Amniotic epithelial cell (primary cell): ENCODE results near the gene PLEKHB1.

Experiments
- DNase-seq: peaks from one replicate; pipeline ENCODE4 v3.0.0-alpha.2; 2010; ENCODE audit warnings: low read depth

The PLEKHB1 gene

DNA sequence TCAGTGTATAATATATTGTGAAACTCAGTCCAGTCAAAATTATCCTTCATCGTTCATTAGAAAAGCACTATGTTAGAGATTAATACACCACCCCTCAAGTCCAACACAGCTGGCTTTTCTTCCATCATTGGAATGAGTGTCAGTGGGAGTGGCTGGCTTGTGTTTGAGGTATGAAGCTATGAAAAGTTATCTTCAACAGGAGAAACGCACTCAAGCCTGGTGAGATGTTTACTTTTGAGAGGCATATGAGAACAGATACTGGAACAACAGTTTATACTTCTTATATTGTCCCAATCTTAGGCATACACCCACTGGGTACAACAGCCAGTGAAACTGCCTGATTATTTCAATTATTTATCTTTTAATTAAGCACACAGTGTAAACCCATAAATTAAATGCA lies 34.3 kb downstream of the PLEKHB1 start:
- DNase-seq = peak; percentile 35

DNA sequence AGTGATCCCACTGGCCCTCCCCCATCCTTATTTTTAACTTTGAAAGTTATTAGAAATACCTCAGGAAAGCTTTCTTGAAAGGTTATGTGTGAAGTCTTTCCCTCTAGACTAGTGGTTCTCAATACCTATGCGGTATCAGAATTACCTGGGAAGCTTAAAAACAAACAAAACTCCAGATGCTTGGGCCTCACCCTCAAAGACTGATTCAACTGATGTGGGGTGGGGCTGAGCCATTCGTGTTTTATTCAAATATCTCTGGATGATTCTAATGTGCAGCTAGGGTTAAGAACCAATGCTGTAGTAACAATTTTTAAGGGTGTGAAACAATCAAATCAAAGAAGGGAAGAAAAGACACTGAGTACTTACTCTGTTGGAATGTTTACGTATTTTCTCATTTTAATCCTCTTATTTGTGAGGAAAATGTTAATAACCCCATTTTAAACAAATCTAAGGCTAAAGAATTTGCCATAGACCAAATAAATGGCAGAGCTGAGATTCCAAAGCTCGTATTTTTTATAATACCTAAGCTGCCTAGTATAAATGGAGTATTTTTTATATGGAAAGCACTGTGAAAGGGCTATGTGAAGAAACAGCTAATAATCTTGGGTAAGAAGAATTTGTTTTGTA lies 47.6 kb downstream of the PLEKHB1 start:
- DNase-seq = no peak

DNA sequence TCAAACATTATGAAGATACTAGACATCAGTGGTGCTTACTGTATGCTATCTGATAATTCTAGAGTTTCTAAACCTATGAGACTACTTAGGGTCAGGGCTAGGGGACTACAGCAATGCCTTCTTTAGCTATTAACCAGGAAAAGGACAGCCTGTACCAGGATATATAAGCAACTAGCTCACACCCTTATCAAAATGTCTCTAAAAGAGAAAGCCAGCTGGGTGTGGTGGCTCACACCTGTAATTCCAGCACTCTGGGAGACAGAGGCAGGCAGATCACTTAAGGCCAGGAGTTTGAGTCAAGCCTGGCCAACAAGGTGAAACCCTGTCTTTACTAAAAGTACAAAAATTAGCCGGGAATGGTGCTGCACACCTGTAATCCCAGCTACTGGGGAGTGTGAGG lies 58.7 kb downstream of the PLEKHB1 start:
- DNase-seq = no peak

- no peak for DNase-seq
Measured at GRCh38 chr11:73710964-73711363, 64.6 kb downstream of the PLEKHB1 start.
